GM18951 (cell line): ENCODE data around the gene METTL2B.
A peak's percentile ranks its signal among the peaks of the same experiment; 100 is the strongest.
"Not testable (repeated sequence)": the region's sequence is repeated elsewhere in the genome, so short reads cannot be mapped to it uniquely, and the experiment has no call there.

Source experiments
- POLR2A ChIP-seq: IDR thresholded peaks from 4 replicates; pipeline ENCODE4 v1.6.1; 2011; ENCODE audit warnings: mild to moderate bottlenecking; ENCODE audit not compliant: insufficient read length, insufficient read depth; ENCODE audit errors: extremely low read depth
- in situ Hi-C: fragments of 300-500 bp; cut with MboI; formaldehyde crosslinking; loops from one replicate; pipeline ENCODE4 v1.12.0; 2022; ENCODE audit warnings: low sequenced_read_pairs, mixed read lengths, inconsistent platforms; ENCODE audit not compliant: unreplicated experiment

Gene METTL2B

DNA sequence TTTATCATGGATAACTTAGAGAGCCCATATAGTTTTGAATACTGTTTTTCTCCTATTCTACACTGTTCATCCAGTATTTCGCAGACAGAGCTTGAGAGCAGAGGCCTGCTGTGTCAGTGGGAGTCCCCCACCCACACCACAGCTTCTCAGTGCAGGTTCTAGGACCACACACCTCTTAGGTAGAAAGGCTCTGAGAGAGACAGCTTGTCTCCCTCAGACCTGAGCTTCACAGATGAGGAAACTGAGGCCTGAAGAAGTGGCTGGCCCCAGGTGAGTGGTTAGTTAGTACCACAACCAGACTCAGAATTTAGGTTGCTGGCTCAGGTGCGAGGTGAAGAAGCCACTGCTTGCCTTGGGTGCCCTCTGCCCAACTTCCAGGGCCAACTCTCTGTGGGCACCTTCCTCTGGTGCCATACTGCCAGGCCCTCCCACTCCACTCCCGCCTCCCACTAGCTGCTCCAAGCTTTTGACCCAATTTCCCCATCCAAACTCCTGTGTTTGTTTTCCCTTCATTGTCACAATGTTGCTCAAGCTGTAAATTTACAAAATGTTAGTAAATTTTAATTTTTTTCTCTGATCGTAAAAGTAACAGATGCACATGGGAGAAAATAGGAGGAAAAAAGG is 28.5 kb upstream of the METTL2B start:
- no peak for TF ChIP-seq POLR2A
- in situ Hi-C loops = no loop called here

DNA sequence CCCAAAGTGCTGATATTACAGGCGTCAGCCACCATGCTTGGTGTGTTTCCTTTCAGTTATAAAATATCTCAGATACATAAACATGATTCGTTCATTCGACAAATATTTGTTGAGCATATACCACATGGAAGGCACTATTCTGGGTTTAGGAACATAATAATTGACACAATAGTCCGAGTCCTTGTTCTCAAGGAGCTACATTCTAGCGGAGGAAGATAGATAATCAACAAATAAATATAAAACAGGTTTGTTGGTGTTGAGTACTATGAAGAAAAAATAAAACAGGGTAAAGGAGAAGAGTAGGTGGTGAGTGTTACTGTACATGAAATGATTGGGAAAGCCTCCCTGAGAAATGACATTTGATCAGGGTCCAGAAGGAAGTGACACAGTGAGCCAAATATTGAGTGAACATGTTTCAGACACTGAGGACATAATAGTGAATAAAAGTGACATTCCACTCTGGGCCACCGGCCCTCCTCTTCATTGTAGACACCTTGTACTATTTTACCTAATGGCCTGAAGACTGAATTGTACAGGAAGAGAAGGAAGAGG is 27.7 kb upstream of the METTL2B start:
- TF ChIP-seq POLR2A = no peak
- in situ Hi-C loops = no loop called here

DNA sequence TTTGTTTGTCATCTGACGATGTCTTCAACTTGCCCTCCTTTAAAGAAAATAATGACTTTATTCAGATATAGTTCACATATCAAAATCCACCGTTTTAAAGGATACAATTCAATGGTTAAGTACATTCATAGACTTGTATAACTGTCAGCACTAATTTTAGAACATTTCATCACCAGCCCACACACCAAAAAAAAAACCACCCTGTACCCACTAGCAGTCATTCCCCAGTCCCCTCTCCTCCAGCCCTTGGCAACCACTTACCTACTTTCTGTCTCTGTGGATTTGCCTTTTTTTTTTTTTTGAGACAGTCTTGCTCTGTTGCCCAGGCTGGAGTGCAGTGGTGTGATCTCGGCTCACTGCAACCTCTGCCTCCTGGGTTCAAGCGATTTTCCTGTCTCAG is 26.1 kb upstream of the METTL2B start:
- no peak for TF ChIP-seq POLR2A
- in situ Hi-C loops = no loop called here

DNA sequence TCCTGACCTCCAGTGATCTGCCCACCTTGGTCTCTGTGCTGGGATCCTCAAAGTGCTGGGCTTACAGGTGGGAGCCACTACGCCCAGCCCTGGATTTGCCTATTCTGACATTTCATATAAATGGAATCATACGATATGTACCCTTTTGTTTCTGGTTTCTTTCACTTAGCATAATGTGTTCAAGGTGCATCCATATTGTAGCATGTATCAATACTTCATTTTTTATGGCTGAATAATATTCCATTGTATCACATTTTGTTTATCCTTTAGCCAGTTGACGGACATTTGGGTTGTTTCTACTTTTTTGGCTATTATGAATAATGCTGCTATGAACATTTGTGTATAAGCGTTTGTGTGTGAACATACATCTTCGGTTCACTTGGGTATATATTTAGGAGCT is 25.6 kb upstream of the METTL2B start:
- no peak for TF ChIP-seq POLR2A
- in situ Hi-C loops = no loop called here

DNA sequence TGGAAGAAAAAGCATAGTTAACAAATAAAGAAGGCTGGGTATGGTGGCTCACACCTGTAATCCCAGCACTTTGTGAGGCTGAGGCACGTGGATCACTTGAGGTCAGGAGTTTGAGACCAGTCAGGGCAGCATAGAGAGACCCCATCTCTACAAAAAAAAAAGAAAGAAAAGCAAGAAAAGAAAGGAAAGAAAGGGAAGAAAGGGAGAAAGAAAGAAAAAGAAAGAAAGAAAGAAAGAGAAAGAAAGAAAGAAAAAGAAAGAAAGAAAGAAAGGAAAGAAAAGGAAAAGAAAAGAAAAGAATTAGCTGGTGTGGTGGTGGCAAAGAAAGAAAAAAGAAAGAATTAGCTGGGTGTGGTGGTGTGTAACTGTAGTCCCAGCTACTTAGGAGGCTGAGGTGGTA is 24.0 kb upstream of the METTL2B start:
- TF ChIP-seq POLR2A = no peak
- in situ Hi-C loops = no loop called here

DNA sequence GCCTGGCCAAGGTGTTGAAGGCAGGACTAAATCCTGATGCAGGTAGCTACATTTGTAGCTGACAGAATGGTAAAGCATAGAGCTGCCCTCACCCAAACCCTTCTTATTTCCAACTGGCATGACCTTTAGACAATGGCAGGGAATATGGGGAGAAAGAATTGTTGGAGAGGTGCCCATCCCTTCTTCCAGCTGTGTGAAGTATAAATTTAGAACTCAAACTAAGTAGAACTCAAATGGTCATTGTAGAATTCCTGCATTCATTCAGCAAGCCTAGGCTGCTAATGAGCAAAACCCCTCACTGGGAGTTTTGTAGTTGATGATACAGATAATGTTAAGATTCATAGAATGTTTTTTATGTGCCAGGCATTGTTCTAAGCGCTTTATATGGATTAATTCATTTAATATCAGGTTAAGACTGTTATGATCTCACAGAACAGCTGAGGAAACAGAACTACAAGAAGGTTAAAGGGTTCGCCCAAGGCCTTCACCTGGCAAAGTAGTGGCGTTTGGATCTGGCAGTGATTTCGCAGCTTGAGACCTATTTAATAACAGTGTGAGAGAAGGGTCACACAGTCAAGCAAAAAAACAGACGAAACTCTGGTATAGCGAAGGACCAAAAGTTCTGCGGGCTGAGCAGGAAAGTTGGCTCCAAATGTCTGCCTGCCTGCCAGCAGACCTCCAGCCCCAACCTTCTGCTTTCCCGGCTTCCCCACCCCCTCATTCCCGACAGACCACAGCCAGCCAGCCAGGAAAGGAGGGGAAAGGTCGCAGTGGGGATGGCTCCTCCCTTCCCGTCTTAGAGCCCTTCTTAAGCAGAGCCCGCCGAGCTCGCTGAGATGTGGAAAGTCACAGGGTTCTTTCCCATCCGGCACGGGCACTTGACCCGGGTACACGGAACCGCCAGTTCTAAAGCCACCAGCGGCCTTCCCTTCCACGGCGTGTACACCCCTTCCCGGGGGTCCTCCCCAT is 22.4 kb upstream of the METTL2B start:
- in situ Hi-C loops = no loop called here
- TF ChIP-seq POLR2A = no peak

DNA sequence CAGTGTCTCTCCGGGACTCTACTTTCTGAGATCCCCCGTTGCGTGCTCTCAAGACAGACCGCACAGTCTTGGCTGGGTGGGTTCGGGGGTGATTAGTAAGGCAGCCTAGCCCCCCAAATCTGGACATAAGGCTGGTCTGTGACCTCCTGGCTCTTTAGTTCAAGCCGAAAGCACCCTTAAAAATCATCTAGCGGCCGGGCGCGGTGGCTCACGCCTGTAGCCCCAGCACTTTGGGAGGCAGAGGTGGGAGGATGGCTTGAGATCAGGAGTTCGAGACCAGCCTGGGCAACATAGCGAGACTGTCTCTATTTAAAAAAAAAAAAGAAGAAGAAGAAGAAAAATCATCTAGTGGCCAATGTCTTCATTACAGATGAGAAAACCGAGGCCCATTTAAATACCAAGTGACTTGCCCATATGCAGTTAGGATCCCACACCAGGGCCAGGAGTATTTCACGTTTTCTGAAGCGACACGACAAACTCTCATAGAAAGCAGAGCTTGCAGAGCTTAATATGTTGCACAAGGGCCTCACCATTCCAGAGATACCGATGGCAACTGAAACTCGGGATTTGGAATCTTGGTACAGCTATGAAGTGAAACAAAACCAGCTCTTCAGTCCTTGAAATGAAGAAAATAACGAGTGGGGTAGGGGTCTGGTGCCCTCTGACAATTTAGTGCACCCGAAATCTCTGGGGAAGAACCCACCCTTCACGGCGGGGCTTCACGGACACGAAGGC is 21.6 kb upstream of the METTL2B start:
- TF ChIP-seq POLR2A = no peak
- in situ Hi-C loops = no loop called here

DNA sequence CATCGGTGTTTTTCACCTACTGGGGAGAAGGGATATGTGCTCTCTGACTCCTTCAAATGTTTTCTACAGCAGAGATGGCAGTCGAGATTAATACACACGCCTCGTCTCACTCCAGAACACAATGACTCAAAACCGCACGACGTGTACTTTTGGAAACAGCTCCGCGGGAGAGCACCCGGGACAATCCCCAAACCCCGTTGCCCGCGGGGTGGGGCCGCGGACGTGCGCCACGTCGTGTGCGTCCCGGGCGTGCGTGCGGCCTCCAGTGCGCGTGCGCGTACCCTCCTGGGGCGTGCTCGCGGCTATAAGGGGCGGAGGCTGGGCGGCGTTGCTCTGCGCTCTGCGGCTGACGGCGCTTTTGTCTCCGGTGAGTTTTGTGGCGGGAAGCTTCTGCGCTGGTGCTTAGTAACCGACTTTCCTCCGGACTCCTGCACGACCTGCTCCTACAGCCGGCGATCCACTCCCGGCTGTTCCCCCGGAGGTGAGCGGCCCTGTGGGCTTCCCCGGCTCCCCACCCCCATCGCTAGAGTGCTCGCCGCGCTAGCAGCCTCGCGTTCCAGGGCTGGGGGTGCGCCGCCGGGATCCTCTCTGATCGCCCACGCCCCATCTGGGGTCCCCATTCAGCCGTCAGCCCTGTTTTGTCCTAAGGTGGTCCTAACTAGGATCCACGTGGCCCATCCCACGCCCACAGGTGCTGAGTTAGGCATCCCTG is 20.8 kb upstream of the METTL2B start, which contains the start of gene HILPDA:
Gene HILPDA (plus strand): TSS at position 336 of the 712 bp plus-strand sequence. CDS start 1,391 bp downstream, outside the sequence.
- in situ Hi-C loops = no loop called here
- peak; percentile 91 for TF ChIP-seq POLR2A

DNA sequence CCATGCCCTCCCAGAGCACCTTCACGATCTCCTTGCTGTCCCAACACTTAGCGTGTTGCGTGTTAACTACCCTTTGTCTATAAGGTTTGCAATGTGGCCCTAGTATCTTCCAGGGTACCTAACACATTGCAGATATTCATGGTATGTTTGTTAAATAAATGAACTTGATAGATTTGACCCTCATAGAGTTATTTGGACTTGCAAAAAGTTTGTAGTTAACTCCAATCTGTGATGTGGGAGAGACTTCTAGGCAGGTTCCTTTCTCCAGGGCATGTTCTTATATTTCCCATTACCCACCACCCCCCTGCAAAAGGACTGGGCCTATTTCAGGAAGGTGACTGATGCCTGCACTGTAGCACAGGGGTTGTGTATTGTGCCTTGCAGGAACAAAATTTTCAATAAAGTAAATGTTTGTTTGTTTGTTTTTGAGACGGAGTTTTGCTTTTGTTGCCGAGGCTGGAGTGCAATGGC is 20.3 kb upstream of the METTL2B start:
- in situ Hi-C loops = no loop called here
- no peak for TF ChIP-seq POLR2A

DNA sequence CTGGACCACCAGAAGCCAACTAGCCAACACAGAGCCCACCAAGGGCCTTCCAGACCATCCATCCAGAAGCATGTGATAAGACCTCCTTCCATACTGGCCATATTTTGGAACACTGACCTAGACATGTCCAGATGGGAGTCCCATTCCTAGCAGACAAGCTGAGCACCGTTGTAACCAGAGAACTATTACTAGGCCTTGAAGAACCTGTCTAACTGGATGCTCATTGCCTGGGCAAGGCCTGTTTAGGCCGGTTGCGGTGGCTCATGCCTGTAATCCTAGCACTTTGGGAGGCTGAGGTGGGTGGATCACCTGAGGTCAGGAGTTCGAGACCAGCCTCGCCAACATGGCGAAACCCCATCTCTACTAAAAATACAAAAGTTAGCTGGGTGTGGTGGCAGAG is 19.2 kb upstream of the METTL2B start:
- in situ Hi-C loops = not testable (repeated sequence)

DNA sequence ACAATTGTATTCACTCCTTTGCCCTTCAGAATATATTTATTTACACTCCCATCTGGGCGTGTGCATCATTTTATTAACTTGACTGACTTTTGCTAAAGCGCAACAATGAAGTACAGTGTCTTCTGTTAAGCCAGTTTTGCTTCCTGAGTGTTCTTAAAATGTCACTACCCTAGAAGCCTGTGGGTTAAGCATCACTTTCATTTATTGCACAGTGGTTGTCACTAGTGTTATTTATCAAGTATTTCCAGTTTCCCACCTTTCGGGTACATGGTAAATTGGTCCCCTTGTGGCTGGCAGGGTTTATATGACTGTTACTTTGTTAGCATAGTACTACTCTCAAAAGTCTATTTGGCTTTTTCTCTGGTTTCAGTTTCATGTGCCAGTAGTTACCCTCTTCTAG is 17.6 kb upstream of the METTL2B start:
- TF ChIP-seq POLR2A = no peak
- in situ Hi-C loops = no loop called here

DNA sequence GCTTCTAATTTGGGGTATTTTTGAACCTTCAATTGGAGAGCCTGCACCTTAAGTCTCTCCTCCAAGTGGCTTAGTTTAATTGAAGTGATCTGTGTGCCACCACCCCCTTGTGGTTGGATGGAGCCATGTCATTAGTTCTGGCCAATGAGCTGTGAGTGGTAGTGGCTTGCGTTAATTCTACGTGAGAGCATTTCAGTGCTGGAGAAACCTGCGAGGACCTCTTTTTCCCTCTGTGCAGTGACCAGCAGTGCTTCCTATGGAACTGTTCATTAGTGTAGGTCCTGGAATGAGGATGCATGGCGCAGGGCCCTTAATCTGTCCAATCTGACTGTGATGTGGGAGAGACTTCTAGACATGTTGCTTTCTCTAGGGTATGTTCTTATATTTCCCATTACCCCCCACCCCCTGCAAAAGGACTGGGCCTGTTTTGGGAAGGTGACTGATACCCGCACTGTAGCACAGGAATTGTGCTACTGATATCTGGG is 17.1 kb upstream of the METTL2B start:
- in situ Hi-C loops = no loop called here

More for the DNA sequence above, 17.1 kb upstream of the METTL2B start:
- no peak for TF ChIP-seq POLR2A
